RWPE2 (cell line): ENCODE measurements around the gene GNG13.

Source experiments
- ATAC-seq: fragments of 200-7000 bp; cut with Tn5 transposase; 3 replicates; pipeline ENCODE4 v1.9.1; 2021; ENCODE audit warnings: low read depth
- DNase-seq: peaks from one replicate; pipeline ENCODE4 v3.0.0-alpha.2; 2020; ENCODE audit warnings: low spot score
- H3K27ac ChIP-seq: fragments of 450-650 bp; 2 replicates; pipeline ENCODE4 v1.5.1; 2017; ENCODE audit warnings: mild to moderate bottlenecking; ENCODE audit not compliant: poor library complexity, severe bottlenecking
- H3K27me3 ChIP-seq: fragments of 250-450 bp; sonication (Bioruptor Pico); 2 replicates; pipeline ENCODE4 v1.5.1; 2021; ENCODE audit warnings: mild to moderate bottlenecking, moderate library complexity; ENCODE audit not compliant: insufficient read depth, poor library complexity, severe bottlenecking
- H3K36me3 ChIP-seq: fragments of 250-450 bp; sonication (Bioruptor Pico); 2 replicates; pipeline ENCODE4 v1.5.1; 2020; ENCODE audit warnings: low read depth, mild to moderate bottlenecking, moderate library complexity
- H3K4me1 ChIP-seq: fragments of 250-450 bp; sonication (Bioruptor Pico); 2 replicates; pipeline ENCODE4 v1.5.1; 2021; ENCODE audit warnings: mild to moderate bottlenecking, moderate library complexity; ENCODE audit not compliant: insufficient read depth, poor library complexity, severe bottlenecking
- H3K4me3 ChIP-seq: fragments of 250-450 bp; sonication (Bioruptor Pico); 2 replicates; pipeline ENCODE4 v1.5.1; 2021; ENCODE audit warnings: mild to moderate bottlenecking, moderate library complexity; ENCODE audit not compliant: severe bottlenecking
- H3K9me3 ChIP-seq: fragments of 250-450 bp; sonication (Bioruptor Pico); 2 replicates; pipeline ENCODE4 v1.5.1; 2021; ENCODE audit warnings: mild to moderate bottlenecking, moderate library complexity; ENCODE audit not compliant: severe bottlenecking
- TF ChIP-seq, protein P1 (sequence below): fragments of 450-650 bp; IDR thresholded peaks from one replicate; pipeline ENCODE4 v1.5.1; 2017; ENCODE audit warnings: mild to moderate bottlenecking, moderate library complexity; ENCODE audit not compliant: poor library complexity, severe bottlenecking

GNG13 gene

DNA sequence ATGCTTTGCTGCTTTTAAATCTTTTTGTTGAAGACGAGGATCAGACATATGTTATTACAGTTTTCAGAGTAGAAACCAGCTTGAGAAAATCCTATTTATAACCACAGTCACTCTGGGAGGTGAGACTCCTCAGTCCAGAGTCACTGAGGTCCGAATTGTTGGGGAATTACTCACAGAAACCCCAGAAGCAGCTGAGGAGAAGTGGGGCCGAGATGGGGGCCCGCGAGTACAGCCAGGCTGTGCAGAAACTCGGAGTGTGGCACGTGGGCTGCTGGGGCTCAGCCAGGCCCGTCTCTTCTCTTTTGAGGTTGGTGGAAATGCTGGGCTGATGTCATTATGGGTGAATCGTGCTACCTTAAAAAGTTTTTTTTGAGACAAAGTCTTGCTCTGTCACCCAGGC, 14.4 kb upstream of the GNG13 start:
- Histone ChIP-seq H3K36me3 (no peaks in the 10 kb centered on the region), H3K27me3 (peaks cover 40% of the 10 kb centered on the region), H3K4me3 (no peak overlapping the region), H3K9me3 (no peaks in the 10 kb centered on the region), H3K27ac (no peak overlapping the region), H3K4me1 (no peaks in the 10 kb centered on the region)
- TF ChIP-seq, protein P1, sequence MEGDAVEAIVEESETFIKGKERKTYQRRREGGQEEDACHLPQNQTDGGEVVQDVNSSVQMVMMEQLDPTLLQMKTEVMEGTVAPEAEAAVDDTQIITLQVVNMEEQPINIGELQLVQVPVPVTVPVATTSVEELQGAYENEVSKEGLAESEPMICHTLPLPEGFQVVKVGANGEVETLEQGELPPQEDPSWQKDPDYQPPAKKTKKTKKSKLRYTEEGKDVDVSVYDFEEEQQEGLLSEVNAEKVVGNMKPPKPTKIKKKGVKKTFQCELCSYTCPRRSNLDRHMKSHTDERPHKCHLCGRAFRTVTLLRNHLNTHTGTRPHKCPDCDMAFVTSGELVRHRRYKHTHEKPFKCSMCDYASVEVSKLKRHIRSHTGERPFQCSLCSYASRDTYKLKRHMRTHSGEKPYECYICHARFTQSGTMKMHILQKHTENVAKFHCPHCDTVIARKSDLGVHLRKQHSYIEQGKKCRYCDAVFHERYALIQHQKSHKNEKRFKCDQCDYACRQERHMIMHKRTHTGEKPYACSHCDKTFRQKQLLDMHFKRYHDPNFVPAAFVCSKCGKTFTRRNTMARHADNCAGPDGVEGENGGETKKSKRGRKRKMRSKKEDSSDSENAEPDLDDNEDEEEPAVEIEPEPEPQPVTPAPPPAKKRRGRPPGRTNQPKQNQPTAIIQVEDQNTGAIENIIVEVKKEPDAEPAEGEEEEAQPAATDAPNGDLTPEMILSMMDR, result no peak
- no peak for ATAC-seq
- no peak for DNase-seq

- ATAC-seq (no peak), DNase-seq (no peak)
- Histone ChIP-seq H3K36me3 (no peaks in the 10 kb centered on the region), H3K27me3 (peaks cover 40% of the 10 kb centered on the region), H3K4me3 (no peak overlapping the region), H3K9me3 (no peaks in the 10 kb centered on the region), H3K4me1 (no peaks in the 10 kb centered on the region), H3K27ac (no peak overlapping the region)
- TF ChIP-seq, protein P1, result peak; percentile 52
These were observed 13.4 kb upstream of the GNG13 start for GRCh38 chr16:813916-814412.

- no peaks in the 10 kb centered on the region for H3K9me3 ChIP-seq
- no peak overlapping the region for H3K27ac ChIP-seq
- no peaks in the 10 kb centered on the region for H3K36me3 ChIP-seq
- TF ChIP-seq, protein P1, result peak; percentile 75
- H3K4me3 ChIP-seq, result peak overlapping the region; percentile 3
- H3K27me3 ChIP-seq, result peaks cover 40% of the 10 kb centered on the region
- ATAC-seq, result peak; percentile 59; the same call in 2 of the 3 replicates
- DNase-seq, result no peak
- H3K4me1 ChIP-seq, result no peaks in the 10 kb centered on the region
These were observed 12.8 kb upstream of the GNG13 start for GRCh38 chr16:813204-813915.

GRCh38 chr16:808085-808386, 7.5 kb upstream of the GNG13 start:
- no peak overlapping the region for H3K27ac ChIP-seq

More at GRCh38 chr16:808085-808386, 7.5 kb upstream of the GNG13 start:
- Histone ChIP-seq H3K27me3 (peaks cover 29% of the 10 kb centered on the region), H3K4me3 (peak overlapping the region; percentile 56), H3K36me3 (no peaks in the 10 kb centered on the region), H3K9me3 (no peaks in the 10 kb centered on the region), H3K4me1 (no peaks in the 10 kb centered on the region)
- no peak for DNase-seq
- TF ChIP-seq, protein P1, result no peak
- ATAC-seq, result no peak
